Hematopoietic multipotent progenitor cell treated with erythropoietin and hydrocortisone succinate and interleukin-3 and kit ligand, for 15 days (in vitro differentiated cells): ENCODE results near the gene RPP21.

ENCODE experiments used
- DNase-seq: peaks from one replicate; pipeline ENCODE4 v3.0.0-alpha.2; 2015; ENCODE audit warnings: low spot score

RPP21 gene

DNA sequence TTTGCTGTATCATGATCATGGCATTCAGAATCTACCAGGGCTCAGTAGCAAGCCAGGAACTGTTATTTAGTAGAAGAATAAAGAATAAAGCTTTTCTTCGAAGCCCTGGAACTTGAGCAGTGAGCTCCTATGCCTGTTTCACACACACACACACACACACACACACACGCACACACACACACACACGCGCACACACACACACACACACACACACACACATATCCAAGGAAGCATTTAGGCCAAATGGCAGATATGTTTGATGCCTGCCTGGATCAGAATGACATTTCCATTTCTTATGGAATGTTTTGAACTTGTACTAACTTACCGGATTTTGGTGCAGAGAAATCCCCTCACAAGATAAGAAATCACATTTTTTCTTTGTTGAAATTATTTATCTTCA lies 35.5 kb downstream of the RPP21 start:
- no peak for DNase-seq

- no peak for DNase-seq
Measured at GRCh38 chr6:30386166-30386565, 41.2 kb downstream of the RPP21 start.

DNA sequence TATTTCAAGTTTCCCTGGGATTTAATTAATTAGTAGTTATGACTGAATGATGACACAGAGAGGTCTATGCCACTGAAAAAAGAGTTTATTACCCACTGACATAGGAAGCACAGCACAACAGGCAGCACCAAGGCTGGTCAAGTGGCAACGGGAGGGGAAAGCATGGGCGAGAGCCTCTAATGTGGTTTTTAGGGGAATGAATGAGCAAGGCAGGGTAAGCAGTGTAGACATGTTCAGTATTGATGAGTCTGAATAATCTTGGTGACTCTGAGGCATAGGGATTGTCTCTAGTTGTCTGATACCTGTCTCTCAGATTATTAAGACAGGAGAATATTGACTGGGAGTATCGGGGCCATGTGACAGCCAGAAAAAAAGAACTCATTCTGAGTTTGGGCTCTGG lies 46.3 kb downstream of the RPP21 start:
- no peak for DNase-seq

DNA sequence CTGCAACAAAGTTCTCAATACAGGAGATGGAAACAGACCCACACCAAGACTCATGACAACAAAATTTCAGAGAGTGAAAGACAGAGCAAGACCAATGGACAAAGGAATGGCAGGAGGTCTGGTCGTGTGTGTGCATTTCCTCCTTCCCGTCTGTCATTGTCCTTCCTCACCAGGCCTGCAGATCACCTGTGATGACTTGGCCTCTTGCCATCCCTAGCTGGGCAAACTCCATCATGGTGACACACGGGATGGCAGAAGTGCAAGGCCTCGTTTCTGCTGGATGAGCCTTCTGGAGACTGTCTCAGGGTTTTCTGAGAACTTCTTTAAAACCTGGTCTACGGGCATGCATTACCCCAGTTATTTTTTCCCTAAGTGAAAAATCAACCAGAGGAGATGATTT lies 49.2 kb downstream of the RPP21 start:
- no peak for DNase-seq
